VCaP (cell line): ENCODE results near the gene WFDC1.
"Not testable (repeated sequence)": the region's sequence is repeated elsewhere in the genome, so short reads cannot be mapped to it uniquely, and the experiment has no call there.

Experiments
- H3K27ac ChIP-seq: fragments of 450-650 bp; 2 replicates; pipeline ENCODE4 v1.5.1; 2017
- CTCF ChIP-seq: fragments of 450-650 bp; conservative IDR thresholded peaks from 2 replicates; pipeline ENCODE4 v1.5.1; 2017; ENCODE audit warnings: mild to moderate bottlenecking, moderate library complexity

WFDC1 gene

GRCh38 chr16:84329843-84330684 is 35.4 kb downstream of the WFDC1 start:
- TF ChIP-seq CTCF: no peak
- no peak overlapping the region for H3K27ac ChIP-seq

- no peak overlapping the region for H3K27ac ChIP-seq
- no peak for TF ChIP-seq CTCF
Measured at GRCh38 chr16:84330685-84331050, 36.0 kb downstream of the WFDC1 start.

- no peak for TF ChIP-seq CTCF
- H3K27ac ChIP-seq: no peak overlapping the region
Measured at GRCh38 chr16:84331998-84332780, 37.5 kb downstream of the WFDC1 start.

GRCh38 chr16:84332975-84333684 is 38.5 kb downstream of the WFDC1 start:
- H3K27ac ChIP-seq: no peak overlapping the region
- TF ChIP-seq CTCF: no peak

- H3K27ac ChIP-seq: no peak overlapping the region
- no peak for TF ChIP-seq CTCF
Measured at GRCh38 chr16:84334058-84334457, 39.4 kb downstream of the WFDC1 start.

GRCh38 chr16:84334482-84334881 is 39.8 kb downstream of the WFDC1 start:
- H3K27ac ChIP-seq: no peak overlapping the region
- no peak for TF ChIP-seq CTCF

- not testable (repeated sequence) for H3K27ac ChIP-seq
Measured at GRCh38 chr16:84337236-84337635, 42.6 kb downstream of the WFDC1 start.
